ENCODE measurements around the gene SPTB. TPM values are rescaled to one million over a fixed set of nuclear protein-coding genes. Genes with fewer than 3 reads are reported as not detected.

SPTB gene
- total RNA-seq, 1 donor from 2014 or later: 0.67 TPM

DNA sequence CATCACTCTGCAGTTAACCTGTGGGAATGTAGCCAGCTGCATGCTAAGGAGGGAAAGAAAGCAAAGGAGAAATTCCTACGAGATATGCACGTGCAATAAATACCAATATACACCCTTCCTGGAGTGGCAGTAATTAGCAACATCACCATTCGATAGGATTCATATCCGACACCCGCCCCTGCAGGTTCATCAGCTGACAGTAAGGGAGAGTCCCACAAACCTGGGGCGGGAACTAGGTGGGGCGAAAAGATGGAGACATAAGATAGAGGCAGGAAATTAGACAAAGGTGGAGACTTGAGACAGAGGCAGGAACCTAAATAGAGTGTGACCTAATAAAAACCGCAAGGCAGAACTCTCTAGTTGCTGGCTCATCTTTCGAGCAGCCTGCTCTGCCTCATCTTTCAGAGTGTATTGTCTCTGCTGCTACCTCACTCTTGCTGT, 123.9 kb downstream of the SPTB start:
- DNase-seq (ENCODE audit: low spot score): no peak

DNA sequence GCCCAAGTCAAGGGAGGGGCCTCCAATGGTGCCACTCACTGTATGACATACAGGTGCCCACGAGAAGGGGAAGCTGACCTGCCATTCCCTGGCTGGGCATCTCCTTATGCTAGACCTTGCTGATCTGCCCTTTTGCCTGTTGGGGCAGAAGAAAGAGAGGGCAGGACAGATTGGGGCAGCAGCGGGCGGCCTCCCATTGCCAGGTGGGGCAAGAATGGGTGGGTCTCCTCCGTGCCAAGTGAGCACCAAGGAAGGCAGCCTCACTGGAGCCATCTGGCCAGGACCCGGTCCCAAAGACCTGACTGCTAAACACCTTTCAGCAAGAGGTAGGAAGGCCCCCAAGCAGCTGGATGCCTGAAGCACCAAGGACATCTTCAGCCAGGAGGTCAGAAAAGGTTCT, 125.0 kb downstream of the SPTB start:
- DNase-seq (ENCODE audit: low spot score): no peak

GRCh38 chr14:64753999-64754398, 125.7 kb downstream of the SPTB start:
- DNase-seq (ENCODE audit: low spot score): no peak

DNA sequence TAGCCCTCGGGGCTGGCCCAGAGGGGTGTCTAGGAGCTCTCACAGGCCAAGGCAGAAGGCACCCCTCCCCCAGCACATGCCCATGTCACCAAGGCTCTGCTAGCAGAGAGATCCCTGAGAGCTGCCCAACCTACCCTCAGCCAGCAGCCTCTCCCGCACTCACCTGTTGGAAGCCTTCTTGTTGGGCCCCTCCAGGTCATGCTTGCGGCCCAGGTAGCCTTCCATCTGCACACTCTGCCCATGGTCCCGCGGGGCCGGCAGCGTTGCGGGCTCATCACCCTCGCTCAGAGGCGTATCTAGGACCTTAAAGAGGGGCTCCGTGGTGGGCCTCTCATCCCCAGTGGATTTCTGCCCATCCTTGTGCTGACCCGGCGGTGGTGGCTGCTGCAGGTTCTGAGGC, 126.3 kb downstream of the SPTB start:
- no peak for DNase-seq (ENCODE audit: low spot score)

DNA sequence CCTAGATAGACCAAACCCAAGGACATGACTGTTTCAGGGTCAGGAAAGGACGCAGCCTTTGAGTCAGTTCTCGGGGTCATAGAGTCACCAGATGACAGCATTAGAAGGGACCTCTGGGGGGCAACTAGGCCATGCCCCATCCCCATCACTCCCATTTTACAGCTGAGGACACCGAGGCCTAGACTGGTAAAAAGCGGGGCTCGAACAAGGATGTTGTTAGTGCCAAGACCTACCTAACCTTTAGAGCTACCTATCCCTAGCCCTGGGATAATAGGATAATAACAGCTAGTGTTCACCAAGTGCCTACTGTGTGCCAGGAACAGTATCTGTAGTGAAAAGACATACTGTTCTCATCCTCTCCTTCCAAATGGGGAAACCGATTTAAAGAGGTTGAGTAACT, 126.8 kb downstream of the SPTB start:
- no peak for DNase-seq (ENCODE audit: low spot score)

DNA sequence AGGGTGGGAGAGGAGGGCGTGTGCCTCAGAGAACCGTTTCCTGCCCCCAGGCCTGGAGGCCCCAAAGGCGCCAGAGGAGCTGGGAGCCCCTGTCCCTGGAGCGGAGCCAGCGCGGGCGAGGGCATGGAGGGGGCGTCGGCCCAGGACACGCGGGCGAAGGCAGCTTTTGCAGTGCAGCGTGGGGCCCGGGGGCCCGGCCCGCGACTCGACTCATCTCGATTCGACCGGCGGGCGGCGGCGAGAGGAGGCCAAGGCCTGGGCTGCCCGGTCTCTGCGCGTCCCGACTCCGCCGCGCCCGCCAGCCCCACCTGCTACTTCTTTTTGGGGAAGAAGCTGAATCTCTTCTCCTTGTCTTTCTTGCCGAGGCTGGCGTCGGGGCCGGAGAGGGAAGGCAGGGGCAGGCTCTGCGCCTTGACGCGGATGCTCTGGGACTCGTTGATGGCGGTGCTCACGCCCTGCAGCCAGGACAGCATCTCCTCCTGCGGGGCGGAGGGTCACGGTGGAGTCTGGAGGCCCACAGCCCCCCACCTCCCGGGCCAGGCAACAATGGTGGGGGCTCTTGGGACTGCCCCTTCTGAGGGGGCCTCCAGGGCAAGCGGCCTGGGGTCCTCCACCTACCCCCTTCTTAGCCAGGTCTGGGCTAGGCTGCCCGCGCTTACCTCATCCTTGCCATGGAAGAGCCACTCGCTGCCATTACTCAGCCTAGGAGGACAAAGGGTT, 130.6 kb downstream of the SPTB start:
- no peak for DNase-seq (ENCODE audit: low spot score)

- no peak for DNase-seq (ENCODE audit: low spot score)
These were observed 131.2 kb downstream of the SPTB start for GRCh38 chr14:64748521-64748920.

- DNase-seq (ENCODE audit: low spot score): no peak
These were observed 132.4 kb downstream of the SPTB start for GRCh38 chr14:64747327-64747726.

DNA sequence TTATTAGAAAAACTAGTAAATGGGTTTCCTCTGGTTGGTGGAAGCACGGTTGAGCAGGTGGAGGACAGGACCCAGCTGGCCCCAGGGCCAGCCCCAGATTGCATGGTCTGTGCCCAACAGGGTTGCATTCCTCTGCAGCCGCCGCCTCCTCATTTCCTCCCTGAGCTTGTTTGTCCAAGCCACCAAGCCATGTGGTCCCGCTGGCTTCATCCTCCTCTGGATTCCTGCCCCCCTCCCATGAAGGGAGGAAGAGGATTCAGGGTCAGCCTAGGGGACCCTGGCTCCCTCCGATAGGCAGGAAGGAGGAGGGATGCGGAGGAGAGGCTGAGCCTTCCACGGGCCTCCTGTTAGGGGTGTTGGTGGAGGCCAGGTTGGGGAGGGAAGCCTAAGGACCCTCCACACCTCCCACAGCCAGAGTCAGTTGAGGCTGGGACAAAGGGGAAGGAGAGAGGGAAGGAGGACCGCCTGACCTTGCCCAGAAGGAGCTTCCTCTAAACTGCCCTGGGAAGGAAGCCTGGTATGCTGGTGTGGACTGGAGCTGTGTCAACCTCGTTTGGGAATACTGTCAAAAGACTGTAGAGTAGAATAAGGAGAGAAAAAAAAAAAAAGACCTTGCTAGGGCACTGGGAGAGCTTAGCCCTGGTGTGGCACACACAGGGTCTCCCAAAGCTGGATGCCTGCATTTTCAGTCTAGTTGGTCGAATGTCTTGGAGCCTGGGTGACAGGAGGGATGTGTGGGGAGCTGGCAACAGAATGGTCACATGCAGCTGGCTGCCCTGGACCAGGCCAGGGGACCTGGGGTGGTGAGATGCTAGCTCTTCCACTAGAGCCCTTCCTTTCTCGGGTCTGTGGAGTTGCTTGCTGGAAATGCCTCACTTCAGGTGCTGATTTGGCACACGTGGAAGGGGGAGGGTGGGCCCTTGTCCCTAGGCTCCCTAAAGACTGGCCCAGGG, 133.1 kb downstream of the SPTB start:
- DNase-seq (ENCODE audit: low spot score): no peak

GRCh38 chr14:64745511-64746091, 134.1 kb downstream of the SPTB start:
- DNase-seq (ENCODE audit: low spot score): no peak

- no peak for DNase-seq (ENCODE audit: low spot score)
These were observed 136.6 kb downstream of the SPTB start for GRCh38 chr14:64743061-64743460.

- DNase-seq (ENCODE audit: low spot score): no peak
These were observed 137.7 kb downstream of the SPTB start for GRCh38 chr14:64741961-64742360.

DNA sequence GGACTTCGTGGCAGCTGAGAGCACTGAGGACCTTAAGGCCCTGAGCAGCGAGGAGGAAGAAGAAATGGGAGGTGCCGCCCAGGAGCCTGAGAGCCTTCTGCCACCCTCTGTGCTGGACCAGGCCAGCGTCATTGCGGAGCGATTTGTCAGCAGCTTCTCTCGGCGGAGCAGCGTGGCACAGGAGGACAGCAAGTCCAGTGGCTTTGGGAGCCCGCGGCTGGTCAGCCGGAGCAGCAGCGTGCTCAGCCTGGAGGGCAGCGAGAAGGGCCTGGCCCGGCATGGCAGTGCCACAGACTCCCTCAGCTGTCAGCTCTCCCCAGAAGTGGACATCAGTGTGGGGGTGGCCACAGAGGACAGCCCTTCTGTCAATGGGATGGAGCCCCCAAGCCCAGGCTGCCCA, 138.5 kb downstream of the SPTB start:
- no peak for DNase-seq (ENCODE audit: low spot score)

DNA sequence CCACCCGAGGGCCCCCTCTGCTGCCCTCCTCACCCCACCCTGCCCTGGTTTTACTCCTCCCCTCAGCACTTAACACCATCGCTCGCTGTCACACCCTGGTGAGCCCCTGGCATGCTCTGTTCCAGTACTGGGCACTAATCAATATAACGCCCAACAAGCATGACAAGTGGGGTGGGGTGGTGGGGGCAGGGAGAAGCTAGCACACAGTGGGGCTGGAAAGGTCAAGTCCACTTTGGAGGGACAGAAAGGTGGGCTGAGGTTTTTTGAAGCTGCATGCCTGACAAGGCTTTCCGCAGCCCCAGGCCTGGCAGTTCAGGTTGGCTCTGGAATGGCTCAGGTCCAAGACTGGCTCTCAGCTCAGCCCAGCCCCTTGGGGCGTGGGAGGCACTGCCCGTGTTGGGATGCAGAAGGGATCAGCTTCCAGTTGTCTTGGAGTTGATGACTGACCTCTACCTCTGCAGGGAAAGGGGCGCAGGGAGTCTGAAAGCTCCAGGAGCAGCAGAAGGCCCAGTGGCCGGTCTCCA, 141.4 kb downstream of the SPTB start:
- no peak for DNase-seq (ENCODE audit: low spot score)

DNA sequence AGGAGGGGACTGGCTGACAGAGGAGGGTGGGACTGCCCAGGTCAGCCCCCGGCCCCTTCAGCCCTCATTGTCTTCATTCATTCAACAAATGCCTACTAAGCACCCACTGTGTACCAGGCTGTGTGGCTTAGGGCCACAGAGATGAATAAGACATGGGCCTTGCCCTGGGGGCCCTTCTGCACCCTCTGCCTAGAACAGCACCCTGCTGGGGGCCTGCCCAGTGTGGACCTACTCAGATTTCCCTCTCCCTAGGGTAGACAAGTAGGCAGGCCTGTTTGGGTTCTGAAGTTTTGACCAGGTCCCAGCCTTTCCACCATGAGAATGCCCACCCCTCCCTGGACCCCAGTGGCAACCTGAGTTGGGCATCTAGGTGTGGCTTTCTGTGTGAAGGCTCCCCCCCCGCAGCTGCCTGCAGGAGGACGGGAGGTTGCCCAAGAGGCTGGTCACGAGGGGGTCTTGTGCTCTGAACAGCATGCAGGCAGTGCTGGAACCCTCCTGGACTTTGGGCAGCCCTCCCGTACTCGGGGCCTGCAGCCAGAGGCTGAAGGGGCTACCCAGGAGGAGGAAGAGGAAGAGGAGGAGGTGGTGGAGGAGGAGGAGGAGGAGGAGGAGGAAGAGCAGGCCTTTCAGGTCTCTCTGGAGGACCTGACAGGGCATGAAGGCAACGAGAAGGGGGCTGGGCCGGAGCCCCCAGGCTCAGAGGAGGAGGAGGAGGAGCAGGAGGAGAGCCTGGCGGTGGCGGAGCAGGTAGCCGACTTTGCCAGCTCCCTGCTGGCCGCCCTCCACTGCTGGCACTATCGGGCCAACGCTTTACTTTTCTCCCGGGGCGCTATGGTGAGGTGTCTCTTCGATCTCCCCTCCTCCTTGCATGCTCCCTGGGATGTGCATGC, 142.1 kb downstream of the SPTB start:
- DNase-seq (ENCODE audit: low spot score): no peak

GRCh38 chr14:64736271-64737169, 143.2 kb downstream of the SPTB start:
- no peak for DNase-seq (ENCODE audit: low spot score)

DNA sequence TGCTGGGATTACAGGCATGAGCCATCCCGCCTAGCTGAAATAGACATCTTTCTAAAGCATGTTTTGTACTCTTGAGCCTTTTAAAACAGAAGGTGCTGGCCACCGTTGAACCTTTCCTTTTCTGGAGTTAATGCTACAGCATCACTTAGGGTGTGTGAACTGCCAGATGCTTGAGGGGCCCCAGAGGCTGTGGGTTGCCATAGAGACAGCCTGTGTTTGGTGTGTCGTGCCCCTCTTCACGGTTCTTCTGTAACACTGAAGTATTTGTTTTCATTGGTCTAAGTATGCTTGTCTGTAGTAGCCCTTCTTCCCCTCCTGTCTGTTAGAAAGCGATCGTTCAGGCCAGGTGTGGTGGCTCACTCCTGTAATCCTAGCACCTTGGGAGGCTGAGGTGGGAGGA, 144.7 kb downstream of the SPTB start:
- no peak for DNase-seq (ENCODE audit: low spot score)

- DNase-seq (ENCODE audit: low spot score): no peak
These were observed 145.8 kb downstream of the SPTB start for GRCh38 chr14:64733899-64734298.

- no peak for DNase-seq (ENCODE audit: low spot score)
These were observed 146.4 kb downstream of the SPTB start for GRCh38 chr14:64733321-64733720.
